Measurements from ENCODE around the gene NEK11.

NEK11 gene

DNA sequence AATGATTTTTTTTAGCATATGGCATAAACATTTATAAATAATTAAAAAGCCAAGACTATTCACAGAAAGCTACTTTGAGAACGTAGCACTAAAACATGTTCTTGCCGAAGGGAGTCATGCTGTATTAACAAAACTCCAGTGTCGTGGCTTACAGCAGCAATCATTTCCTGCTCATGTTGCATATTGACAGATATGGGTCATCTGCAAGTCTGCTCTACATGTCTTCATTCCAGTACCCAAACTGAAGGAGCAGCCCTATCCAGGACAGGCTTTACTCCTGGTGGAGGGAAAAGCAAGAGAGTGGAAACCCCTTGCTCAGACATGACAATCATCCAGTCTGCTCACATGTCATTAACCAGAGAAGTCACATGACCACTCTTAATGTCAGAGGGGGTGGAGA lies 87.6 kb downstream of the NEK11 start:
- ATAC-seq (replicated peaks) (no peak), DNase-seq (no peak)
- peaks cover 0 to 6% of the 10 kb centered on the region in 2 donors for H3K27me3 Mint-ChIP-seq
- no peaks in the 10 kb centered on the region for H3K9me3 Mint-ChIP-seq
- H3K27ac Mint-ChIP-seq = no peak overlapping the region
- H3K4me1 Mint-ChIP-seq (ENCODE audit: low read depth in 2 of 2) = no peaks in the 10 kb centered on the region
- H3K4me3 Mint-ChIP-seq = no peak overlapping the region
- H3K36me3 Mint-ChIP-seq (ENCODE audit: insufficient read depth) = no peaks in the 10 kb centered on the region

DNA sequence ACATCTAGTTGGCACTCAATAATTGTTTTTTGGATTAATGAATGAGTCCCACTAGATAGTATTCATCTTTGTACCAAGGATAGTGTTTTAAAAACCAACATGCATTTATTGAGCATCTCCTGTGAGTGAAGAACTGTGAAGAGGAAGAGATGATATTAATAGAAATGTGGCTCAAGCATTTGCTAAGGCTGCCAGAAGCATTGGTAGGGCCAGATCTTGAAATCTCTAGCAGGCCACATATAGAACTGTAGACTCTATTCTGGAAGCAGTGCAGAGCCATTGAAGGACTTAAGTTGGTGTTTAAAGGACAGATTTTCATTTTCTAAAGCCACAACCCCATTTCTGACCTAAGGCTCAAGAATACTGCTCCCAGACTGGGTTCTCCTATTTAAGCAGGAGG lies 99.0 kb downstream of the NEK11 start:
- Mint-ChIP-seq H3K36me3 (ENCODE audit: insufficient read depth) (no peaks in the 10 kb centered on the region), H3K27ac (no peak overlapping the region), H3K9me3 (peaks cover 2 to 9% of the 10 kb centered on the region in 2 donors), H3K4me1 (ENCODE audit: low read depth in 2 of 2) (no peaks in the 10 kb centered on the region), H3K27me3 (peaks cover 16 to 20% of the 10 kb centered on the region in 2 donors), H3K4me3 (no peak overlapping the region)
- no peak for ATAC-seq (replicated peaks)
- no peak for DNase-seq

DNA sequence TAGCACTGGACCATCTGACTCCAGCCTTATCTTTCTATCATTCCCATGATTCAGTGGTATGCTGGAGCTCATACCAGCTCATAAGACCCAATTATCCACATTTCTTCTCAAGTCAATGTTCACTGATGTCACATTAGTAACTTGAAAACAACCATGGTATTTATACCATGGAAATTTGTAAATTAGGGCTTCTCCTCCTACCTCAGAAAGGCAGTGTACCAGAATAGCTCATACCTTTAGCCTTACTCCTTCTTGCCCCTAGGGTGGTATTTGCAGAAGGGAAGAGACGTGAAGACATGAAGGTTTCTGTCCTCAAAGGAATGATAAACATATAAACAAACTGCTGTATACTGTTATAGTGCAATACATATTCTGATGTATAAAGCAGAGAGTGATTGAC lies 114.2 kb downstream of the NEK11 start:
- Mint-ChIP-seq H3K27me3 (no peaks in the 10 kb centered on the region), H3K27ac (no peak overlapping the region), H3K4me1 (ENCODE audit: low read depth in 2 of 2) (no peaks in the 10 kb centered on the region), H3K9me3 (no peaks in the 10 kb centered on the region), H3K4me3 (no peak overlapping the region), H3K36me3 (ENCODE audit: insufficient read depth) (no peaks in the 10 kb centered on the region)
- no peak for DNase-seq
- ATAC-seq (replicated peaks) = no peak

DNA sequence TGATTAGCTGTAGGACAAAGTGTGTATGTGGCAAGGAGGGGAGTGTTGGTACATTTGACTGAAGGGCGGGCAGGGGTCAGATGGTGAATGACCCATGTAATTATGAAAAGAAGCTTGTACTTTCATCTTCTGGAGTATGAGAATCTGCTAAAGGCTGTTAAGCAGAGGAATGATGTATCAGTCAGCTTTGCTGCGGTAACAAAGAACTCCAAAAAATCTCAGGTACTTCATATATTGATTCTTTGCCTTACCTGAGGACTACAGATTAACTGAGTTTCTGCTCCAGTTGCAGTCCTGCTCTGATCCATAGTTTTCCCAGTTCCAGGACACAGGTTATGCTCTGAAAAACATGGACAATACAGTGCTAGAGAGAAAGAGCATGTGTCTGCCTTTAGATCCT lies 115.1 kb downstream of the NEK11 start:
- DNase-seq (no peak), ATAC-seq (replicated peaks) (no peak)
- Mint-ChIP-seq H3K9me3 (no peaks in the 10 kb centered on the region), H3K4me3 (no peak overlapping the region), H3K36me3 (ENCODE audit: insufficient read depth) (no peaks in the 10 kb centered on the region), H3K4me1 (ENCODE audit: low read depth in 2 of 2) (no peaks in the 10 kb centered on the region), H3K27ac (no peak overlapping the region), H3K27me3 (no peaks in the 10 kb centered on the region)

DNA sequence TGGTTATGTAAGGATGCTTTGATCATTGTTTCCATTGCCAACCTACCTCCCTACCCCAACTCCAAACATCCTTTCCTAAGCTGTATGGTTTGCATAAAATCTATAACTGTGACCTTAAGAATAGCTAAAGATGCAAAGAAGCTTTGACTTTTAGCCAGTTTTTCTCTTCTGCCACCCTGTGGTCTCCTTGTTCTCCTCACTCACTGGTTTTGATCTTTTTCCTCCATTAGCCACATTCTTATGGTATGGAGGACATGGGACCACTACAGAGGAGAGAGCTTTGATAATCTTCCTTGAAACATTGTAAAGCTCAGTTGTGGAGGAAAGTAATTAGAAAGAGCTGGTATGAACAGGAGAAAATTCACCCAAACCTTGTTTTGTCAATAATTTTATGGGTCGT lies 115.9 kb downstream of the NEK11 start:
- DNase-seq (no peak), ATAC-seq (replicated peaks) (no peak)
- Mint-ChIP-seq H3K9me3 (no peaks in the 10 kb centered on the region), H3K4me3 (no peak overlapping the region), H3K4me1 (ENCODE audit: low read depth in 2 of 2) (no peaks in the 10 kb centered on the region), H3K36me3 (ENCODE audit: insufficient read depth) (no peaks in the 10 kb centered on the region), H3K27me3 (no peaks in the 10 kb centered on the region), H3K27ac (no peak overlapping the region)

DNA sequence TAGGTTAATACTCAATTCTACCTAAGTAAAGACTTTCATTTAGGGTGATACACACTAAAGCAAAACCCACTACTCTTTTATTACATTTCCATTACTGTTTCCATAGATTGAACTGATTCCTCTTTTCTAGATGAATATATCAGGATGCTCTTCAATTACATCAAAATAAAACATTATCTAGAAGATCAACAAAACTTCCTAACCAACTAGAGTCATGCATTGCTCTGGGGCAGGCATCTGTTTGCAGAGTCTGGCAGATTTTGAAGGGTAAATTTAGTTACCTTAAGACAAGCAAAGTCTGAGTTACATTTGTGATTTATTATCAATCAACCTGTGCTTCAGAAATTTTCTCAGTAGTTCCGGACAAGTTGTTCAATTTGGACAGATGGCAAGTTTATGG lies 117.1 kb downstream of the NEK11 start:
- Mint-ChIP-seq H3K9me3 (no peaks in the 10 kb centered on the region), H3K27me3 (no peaks in the 10 kb centered on the region), H3K4me1 (ENCODE audit: low read depth in 2 of 2) (no peaks in the 10 kb centered on the region), H3K27ac (no peak overlapping the region), H3K36me3 (ENCODE audit: insufficient read depth) (no peaks in the 10 kb centered on the region), H3K4me3 (no peak overlapping the region)
- ATAC-seq (replicated peaks) (no peak), DNase-seq (no peak)

DNA sequence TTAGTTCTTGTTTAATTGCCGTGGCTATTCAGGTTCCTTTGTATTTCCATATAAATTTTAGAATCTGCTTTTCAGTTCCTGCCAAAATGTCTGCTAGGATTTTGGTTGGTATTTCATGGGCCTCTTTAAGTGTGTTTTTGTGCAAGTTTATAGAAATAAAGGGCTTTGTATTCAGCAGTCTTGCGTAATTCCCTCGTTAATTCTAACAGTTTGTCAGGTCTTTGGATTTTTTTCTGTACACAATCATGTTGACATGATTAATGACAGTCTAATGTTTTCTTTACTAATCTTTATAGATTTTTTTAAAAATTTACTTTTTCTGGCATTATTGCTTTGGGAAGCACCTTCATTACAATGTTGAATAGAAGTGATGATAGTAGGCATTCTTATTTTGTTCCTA lies 120.9 kb downstream of the NEK11 start:
- no peak for ATAC-seq (replicated peaks)
- H3K27me3 Mint-ChIP-seq = no peaks in the 10 kb centered on the region
- no peaks in the 10 kb centered on the region for H3K4me1 Mint-ChIP-seq (ENCODE audit: low read depth in 2 of 2)
- DNase-seq = no peak
- H3K36me3 Mint-ChIP-seq (ENCODE audit: insufficient read depth) = peaks cover 2% of the 10 kb centered on the region
- no peak overlapping the region for H3K4me3 Mint-ChIP-seq
- peaks cover 0 to 3% of the 10 kb centered on the region in 2 donors for H3K9me3 Mint-ChIP-seq
- H3K27ac Mint-ChIP-seq = no peak overlapping the region

DNA sequence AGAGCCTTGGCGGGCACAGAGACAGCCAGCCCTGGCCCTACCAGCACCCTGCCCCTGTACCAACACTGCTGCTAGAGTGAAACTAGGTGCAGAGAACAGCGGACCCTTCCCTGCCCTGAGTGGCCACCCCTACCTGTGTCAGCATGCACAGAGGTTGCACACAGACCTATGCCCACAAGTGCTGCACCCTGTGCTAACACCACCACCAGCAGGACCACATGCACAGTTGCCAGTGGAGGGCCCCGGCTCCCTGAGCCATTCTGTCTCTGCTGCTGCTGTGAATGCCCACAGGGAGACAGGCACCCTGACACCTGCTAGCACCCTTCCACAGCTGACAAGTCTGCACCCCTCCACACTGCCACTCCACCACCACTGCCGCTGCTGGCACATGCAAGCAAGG lies 131.8 kb downstream of the NEK11 start:
- ATAC-seq (replicated peaks) (no peak), DNase-seq (no peak)
- H3K4me3 Mint-ChIP-seq = no peak overlapping the region
- H3K4me1 Mint-ChIP-seq (ENCODE audit: low read depth in 2 of 2) = no peaks in the 10 kb centered on the region
- no peaks in the 10 kb centered on the region for H3K36me3 Mint-ChIP-seq (ENCODE audit: insufficient read depth)
- peaks cover 0 to 8% of the 10 kb centered on the region in 2 donors for H3K27me3 Mint-ChIP-seq
- H3K27ac Mint-ChIP-seq = no peak overlapping the region
- no peaks in the 10 kb centered on the region for H3K9me3 Mint-ChIP-seq

DNA sequence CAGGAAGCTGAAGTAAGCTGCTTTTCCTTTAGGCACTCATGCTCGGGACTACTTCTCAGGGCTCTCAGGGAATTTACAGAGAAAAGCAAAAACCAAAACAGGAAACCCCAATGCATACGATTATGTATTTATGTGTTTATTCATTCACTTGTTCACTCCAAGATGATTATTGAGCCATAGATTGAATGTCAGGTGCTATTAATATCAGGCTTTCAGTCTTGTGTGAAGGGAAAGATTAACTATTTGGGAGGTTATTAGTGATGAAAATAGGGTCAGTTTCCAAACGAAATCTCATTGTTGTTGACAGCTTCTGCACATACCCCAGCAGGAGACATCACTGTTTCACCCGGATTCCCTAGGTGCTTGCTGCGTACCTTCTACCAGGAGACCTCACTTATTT lies 135.8 kb downstream of the NEK11 start:
- Mint-ChIP-seq H3K36me3 (ENCODE audit: insufficient read depth) (no peaks in the 10 kb centered on the region), H3K27ac (no peak overlapping the region), H3K4me3 (no peak overlapping the region), H3K9me3 (no peaks in the 10 kb centered on the region), H3K4me1 (ENCODE audit: low read depth in 2 of 2) (no peaks in the 10 kb centered on the region), H3K27me3 (peaks cover 0 to 2% of the 10 kb centered on the region in 2 donors)
- DNase-seq (no peak), ATAC-seq (replicated peaks) (no peak)

DNA sequence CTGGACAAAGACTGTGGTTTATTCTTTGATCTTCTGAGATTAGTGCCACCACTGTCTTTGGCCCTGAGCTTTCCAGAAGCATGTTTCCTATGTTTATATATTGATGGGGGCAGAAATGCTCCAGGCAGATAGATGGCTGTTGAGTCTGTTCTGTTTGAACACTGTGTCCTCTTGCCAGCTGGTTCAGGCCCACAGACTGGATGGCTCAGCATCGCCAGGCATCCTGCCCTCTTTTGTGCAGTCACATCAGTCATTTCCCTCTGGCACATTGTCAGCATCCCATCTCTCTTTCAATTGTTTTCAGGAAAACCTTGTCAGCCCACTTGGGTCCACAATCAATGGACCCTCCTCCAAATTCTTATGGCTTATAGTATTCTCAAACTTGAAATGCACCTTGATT lies 141.2 kb downstream of the NEK11 start:
- no peak for ATAC-seq (replicated peaks)
- Mint-ChIP-seq H3K27ac (no peak overlapping the region), H3K4me3 (no peak overlapping the region), H3K9me3 (no peaks in the 10 kb centered on the region), H3K4me1 (ENCODE audit: low read depth in 2 of 2) (peaks cover 0 to 9% of the 10 kb centered on the region in 2 donors), H3K36me3 (ENCODE audit: insufficient read depth) (no peaks in the 10 kb centered on the region), H3K27me3 (no peaks in the 10 kb centered on the region)
- DNase-seq = no peak

DNA sequence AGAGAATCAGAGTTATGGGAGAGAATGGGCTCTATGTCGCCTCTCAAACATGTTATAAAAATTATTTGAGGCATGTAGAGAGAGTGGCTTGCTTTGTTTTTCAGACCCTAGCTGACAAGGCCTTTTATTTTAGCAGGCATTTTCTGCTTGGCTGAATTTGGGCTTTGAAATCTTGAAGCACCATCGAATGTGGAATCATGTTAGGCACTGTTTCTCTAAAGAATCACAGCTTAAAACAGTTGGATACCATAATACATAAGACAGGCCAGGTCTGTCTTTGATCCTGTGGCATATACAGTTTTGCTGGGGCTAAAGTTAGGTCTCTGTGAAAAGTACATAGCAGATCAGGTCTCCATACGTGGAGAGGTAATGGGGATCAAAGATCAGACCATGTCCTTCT lies 142.7 kb downstream of the NEK11 start:
- Mint-ChIP-seq H3K36me3 (ENCODE audit: insufficient read depth) (no peaks in the 10 kb centered on the region), H3K4me1 (ENCODE audit: low read depth in 2 of 2) (peaks cover 4 to 17% of the 10 kb centered on the region in 2 donors), H3K4me3 (no peak overlapping the region), H3K9me3 (no peaks in the 10 kb centered on the region), H3K27ac (no peak overlapping the region), H3K27me3 (no peaks in the 10 kb centered on the region)
- DNase-seq = no peak
- no peak for ATAC-seq (replicated peaks)

DNA sequence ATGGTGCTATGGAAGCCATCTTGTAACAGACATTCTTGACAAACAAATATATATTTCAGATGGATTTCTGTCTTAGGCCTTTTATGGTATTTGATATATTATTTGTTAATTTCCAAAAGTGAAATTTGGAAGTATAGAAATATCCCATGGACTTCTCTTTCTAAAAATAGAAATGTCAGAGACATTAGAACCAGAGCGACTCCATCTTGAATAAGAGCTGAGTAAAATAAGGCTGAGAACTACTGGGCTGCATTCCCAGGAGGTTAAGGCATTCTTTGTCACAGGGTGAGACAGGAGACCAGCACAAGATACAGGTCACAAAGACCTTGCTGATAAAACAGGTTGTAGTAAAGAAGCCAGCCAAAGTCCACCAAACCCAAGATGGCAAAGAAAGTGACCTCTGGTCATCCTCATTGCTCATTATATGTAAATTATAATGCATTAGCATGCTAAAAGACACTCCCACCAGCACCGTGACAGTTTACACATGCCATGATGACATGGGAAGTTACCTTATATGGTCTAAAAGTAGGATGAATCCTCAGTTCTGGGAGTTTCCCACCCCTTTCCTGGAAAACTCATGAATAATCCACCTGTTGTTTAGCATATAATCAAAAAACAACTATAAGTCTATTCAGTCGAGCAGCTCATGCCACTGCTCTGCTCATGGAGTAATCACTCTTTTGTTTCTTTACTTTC lies 146.0 kb downstream of the NEK11 start:
- Mint-ChIP-seq H3K4me1 (ENCODE audit: low read depth in 2 of 2) (peaks cover 6 to 26% of the 10 kb centered on the region in 2 donors), H3K27me3 (no peaks in the 10 kb centered on the region), H3K9me3 (no peaks in the 10 kb centered on the region), H3K27ac (peak overlapping the region in 1 of 2 donors; percentile 8), H3K4me3 (no peak overlapping the region), H3K36me3 (ENCODE audit: insufficient read depth) (no peaks in the 10 kb centered on the region)
- ATAC-seq (replicated peaks) (no peak), DNase-seq (no peak)

DNA sequence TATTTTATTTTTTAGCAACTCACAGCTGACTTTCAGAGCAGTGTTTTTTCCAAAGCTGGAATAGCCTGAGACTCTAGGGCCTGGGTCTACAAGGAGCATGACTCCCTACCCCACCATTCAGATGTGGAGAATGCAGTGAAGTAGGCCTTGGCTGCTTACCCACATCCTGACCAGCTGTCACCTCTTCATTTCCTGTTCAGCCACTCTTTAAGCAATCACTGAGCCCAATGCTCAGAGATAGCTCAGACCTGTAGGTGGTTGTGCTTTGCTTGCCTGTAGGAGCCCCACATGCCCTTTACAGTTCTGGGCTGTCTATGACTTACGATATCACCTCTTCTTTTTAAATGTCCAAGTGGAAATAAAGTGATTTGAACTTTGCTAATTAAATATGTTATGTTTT lies 148.1 kb downstream of the NEK11 start:
- H3K4me1 Mint-ChIP-seq (ENCODE audit: low read depth in 2 of 2) = peaks cover 6 to 26% of the 10 kb centered on the region in 2 donors
- H3K4me3 Mint-ChIP-seq = peak overlapping the region in 1 of 2 donors; percentile 1
- DNase-seq (peak in 2 of 3 experiments; percentile 2 to 25), ATAC-seq (replicated peaks) (peak; percentile 96)
- no peaks in the 10 kb centered on the region for H3K36me3 Mint-ChIP-seq (ENCODE audit: insufficient read depth)
- no peaks in the 10 kb centered on the region for H3K9me3 Mint-ChIP-seq
- no peaks in the 10 kb centered on the region for H3K27me3 Mint-ChIP-seq
- H3K27ac Mint-ChIP-seq = peak overlapping the region; percentile 15 to 31

DNA sequence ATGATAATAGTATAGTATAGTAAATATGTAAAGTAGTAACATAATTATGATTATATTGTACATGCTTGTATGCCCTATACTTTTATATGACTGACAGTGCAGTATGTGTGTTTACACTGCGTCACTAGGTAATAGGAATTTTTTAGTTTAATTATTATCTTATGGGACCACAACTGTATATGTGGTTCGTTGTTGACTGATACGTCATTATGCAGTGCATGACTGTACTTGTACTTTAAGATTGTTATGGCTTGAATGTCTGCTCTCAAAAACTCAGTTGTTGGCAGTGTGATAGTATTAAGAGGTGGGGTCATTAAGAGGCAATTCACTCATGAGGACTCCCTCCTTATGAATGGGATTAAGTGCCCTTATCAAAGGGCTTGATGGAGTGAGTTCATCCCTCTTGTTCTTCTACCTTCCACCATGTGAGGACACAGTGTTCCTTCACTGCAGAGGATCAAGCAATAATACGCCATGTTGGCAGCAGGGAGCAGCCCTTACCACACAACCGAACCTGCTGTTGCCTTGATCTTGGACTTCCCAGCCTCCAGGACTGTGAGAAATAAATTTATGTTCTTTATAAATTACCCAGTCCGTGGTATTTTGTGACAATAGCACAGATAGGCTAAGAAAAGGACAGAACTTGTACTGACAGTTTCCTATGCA lies 152.2 kb downstream of the NEK11 start:
- DNase-seq = no peak
- H3K27ac Mint-ChIP-seq = no peak overlapping the region
- H3K36me3 Mint-ChIP-seq (ENCODE audit: insufficient read depth) = no peaks in the 10 kb centered on the region
- peaks cover under 1 to 11% of the 10 kb centered on the region in 2 donors for H3K9me3 Mint-ChIP-seq
- no peak for ATAC-seq (replicated peaks)
- no peaks in the 10 kb centered on the region for H3K27me3 Mint-ChIP-seq
- peaks cover 3 to 9% of the 10 kb centered on the region in 2 donors for H3K4me1 Mint-ChIP-seq (ENCODE audit: low read depth in 2 of 2)
- H3K4me3 Mint-ChIP-seq = no peak overlapping the region

Data from effector memory CD8-positive, alpha-beta T cell (primary cell).